SJSA1 (cell line): ENCODE results near the gene CLIP2. TPM values are rescaled to one million over a fixed set of nuclear protein-coding genes. Genes with fewer than 3 reads are reported as not detected.
"Not testable (repeated sequence)": the region's sequence is repeated elsewhere in the genome, so short reads cannot be mapped to it uniquely, and the experiment has no call there.

Experiments used
- DNase-seq, 2 experiments: peaks; one replicate each; pipeline ENCODE4 v3.0.0-alpha.2; 2015 to 2020; ENCODE audit warnings: low spot score in 2 of 2, low read depth in 1 of 2
- H3K27ac ChIP-seq: fragments of 250-450 bp; sonication (Bioruptor Pico); 2 replicates; pipeline ENCODE4 v1.5.1; 2020; ENCODE audit warnings: mild to moderate bottlenecking, moderate library complexity
- H3K27me3 ChIP-seq: fragments of 250-450 bp; sonication (Bioruptor Pico); replicated peaks from 2 replicates; pipeline ENCODE4 v1.5.1; 2020; ENCODE audit warnings: mild to moderate bottlenecking, moderate library complexity
- H3K36me3 ChIP-seq: fragments of 250-450 bp; sonication (Bioruptor Pico); 2 replicates; pipeline ENCODE4 v1.5.1; 2020; ENCODE audit warnings: mild to moderate bottlenecking
- H3K4me1 ChIP-seq: fragments of 250-450 bp; sonication (Bioruptor Pico); replicated peaks from 2 replicates; pipeline ENCODE4 v1.6.1; 2021; ENCODE audit warnings: mild to moderate bottlenecking
- H3K4me3 ChIP-seq: fragments of 250-450 bp; sonication (Bioruptor Pico); 2 replicates; pipeline ENCODE4 v1.5.1; 2020; ENCODE audit warnings: mild to moderate bottlenecking
- H3K9me3 ChIP-seq: fragments of 250-450 bp; sonication (Bioruptor Pico); replicated peaks from 2 replicates; pipeline ENCODE4 v1.5.1; 2020; ENCODE audit warnings: mild to moderate bottlenecking
- total RNA-seq: library from RNA; depleted of rRNA; stranded (reverse); fragments of >200 nt; shearing (Covaris generic); gene quantifications from 2 replicates; pipeline ENCODE4 v1.2.3, GENCODE V29; 2014

The CLIP2 gene
- total RNA-seq, 1 experiment from 2014 or later = 18.3 TPM

DNA sequence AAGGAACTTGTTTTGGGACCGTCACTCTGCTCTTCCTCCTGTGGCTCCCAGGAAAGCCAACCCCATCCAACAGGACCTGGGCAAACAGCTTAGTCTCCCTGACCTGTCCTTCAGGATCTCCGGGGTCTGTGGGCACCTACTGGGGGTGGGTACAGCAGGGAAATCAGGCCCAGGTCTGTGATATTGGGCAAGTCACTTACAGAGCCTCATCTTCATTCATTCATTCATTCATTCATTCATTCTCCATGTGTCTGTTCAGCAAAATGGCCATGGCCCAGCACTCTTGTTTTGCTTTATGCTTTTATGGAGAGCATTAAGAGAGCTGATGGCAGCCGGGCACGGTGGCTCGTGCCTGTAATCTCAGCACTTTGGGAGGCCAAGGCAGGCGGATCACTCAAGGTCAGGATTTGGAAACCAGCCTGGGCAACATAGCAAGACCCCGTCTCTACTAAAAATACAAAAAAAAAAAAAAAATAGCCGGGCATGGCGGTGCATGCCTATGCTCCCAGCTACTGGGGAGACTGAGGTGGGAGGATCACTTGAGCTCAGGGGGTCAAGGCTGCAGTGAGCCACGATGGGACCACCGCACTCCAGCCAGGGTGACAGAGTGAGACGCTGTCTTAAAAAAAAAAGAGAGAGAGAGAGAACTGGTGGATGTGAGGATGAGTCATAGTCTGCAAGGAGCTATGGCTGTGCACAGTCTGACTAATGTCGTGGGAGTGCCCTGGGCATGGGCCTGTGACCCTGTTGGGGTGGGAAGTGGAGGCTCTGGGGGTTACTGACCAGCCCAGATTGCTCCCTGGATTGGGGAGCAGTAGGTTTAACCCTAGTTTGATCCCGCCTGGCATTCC, 54.3 kb downstream of the CLIP2 start:
- peak overlapping the region; percentile 65 for H3K27ac ChIP-seq
- DNase-seq = peak; percentile 54 to 75

DNA sequence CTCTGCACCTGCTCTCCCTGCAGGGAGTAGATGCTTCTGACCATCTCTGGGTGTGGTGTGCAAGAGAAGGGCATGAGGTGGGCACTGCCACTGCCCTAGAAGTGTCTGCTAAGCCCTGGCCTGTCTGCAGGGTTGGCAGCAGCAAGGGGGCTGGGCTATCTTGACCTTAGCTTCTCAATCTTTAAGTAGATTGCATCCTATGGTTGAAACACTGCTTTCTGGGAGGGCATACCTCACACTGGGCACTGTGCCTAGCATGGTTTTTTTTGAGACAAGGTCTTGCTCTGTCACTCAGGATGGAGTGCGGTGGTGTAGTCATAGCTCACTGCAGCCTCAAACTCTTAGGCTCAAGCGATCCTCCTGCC, 54.9 kb downstream of the CLIP2 start:
- Histone ChIP-seq H3K27ac (peak overlapping the region; percentile 65), H3K36me3 (peaks cover 10% of the 10 kb centered on the region), H3K9me3 (no peaks in the 10 kb centered on the region), H3K4me1 (peaks cover 10% of the 10 kb centered on the region), H3K27me3 (no peaks in the 10 kb centered on the region), H3K4me3 (no peak overlapping the region)
- no peak for DNase-seq

More for the DNA sequence above, 54.3 kb downstream of the CLIP2 start:
- peaks cover 14% of the 10 kb centered on the region for H3K36me3 ChIP-seq
- H3K4me3 ChIP-seq = no peak overlapping the region
- H3K9me3 ChIP-seq = no peaks in the 10 kb centered on the region
- peaks cover 10% of the 10 kb centered on the region for H3K4me1 ChIP-seq
- no peaks in the 10 kb centered on the region for H3K27me3 ChIP-seq

DNA sequence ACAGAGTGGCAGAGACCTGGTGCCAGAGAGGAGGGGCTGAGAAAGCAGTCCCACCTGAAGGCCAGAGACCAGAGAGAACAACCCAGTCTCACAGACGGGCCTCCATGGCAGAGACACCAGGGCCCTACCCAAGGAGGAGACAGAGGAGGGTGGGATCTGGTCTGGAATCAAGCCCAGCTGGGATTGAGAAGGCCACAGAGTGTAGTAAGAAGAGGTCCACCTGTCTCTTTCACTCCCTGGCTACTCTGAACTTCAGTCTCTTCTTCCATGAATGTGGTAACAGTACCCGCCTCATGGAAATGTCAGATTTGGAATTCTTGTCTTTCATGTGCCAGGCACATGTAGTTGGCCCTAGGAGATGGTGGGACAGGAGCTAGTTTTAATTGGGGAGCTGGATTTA, 55.6 kb downstream of the CLIP2 start:
- no peak for DNase-seq
- Histone ChIP-seq H3K4me1 (peaks cover 10% of the 10 kb centered on the region), H3K4me3 (no peak overlapping the region), H3K36me3 (peaks cover 7% of the 10 kb centered on the region), H3K27me3 (no peaks in the 10 kb centered on the region), H3K27ac (no peak overlapping the region), H3K9me3 (no peaks in the 10 kb centered on the region)

DNA sequence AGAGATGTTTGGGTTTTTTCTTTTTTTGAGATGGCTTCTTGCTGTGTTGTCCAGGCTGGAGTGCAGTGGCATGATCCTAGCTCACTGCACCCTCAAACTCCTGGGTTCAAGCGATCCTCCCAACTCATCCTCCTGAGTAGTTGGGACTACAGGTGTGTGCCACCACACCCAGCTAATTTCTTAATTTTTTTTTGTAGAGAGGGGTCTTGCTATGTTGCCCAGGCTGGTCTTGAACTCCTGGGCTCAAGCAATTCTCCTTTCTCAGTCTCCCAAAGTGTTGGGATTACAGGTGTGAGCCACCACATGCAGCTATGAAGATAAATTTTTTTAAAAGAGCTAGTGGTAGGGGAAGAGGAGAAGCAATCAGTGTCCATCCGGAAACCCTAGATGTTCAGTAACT, 56.8 kb downstream of the CLIP2 start:
- H3K9me3 ChIP-seq = no peaks in the 10 kb centered on the region
- DNase-seq = no peak
- H3K27me3 ChIP-seq = no peaks in the 10 kb centered on the region
- no peak overlapping the region for H3K4me3 ChIP-seq
- H3K27ac ChIP-seq = no peak overlapping the region
- H3K4me1 ChIP-seq = peaks cover 10% of the 10 kb centered on the region
- peaks cover 7% of the 10 kb centered on the region for H3K36me3 ChIP-seq

DNA sequence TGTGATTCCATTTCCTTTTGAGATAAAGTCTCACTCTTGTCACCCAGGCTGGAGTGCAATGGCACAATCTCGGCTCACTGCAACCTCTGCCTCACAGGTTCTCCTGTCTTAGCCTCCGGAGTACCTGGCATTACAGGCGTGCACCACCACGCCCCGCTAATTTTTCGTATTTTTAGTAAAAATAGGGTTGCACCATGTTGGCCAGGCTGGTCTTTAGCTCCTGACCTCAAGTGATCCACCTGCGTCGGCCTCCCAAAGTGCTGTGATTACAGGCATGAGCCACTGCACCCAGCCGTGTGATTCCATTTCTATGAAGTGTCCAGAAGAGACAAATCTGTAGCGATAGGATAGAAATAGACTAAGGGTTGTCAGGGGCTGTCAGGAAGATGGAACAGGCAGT, 60.4 kb downstream of the CLIP2 start:
- no peaks in the 10 kb centered on the region for H3K9me3 ChIP-seq

DNA sequence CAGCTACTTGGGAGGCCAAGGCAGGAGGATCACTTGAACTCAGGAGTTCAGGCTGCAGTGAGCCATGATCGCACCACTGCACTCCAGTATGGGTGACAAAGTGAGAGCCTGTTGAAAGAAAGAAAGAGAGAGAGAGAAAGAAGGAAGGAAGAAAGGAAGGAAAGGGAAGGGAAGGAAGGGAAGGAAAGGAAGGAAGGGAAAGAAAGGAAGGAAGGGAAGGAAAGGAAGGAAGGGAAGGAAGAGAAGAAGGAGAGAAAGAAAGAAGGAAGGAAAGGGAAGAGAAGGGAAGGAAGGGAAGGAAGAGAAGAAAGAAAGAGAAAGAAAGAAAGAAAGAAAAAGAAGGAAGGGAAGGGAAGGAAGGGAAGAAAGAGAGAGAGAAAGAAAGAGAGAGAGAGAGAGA, 61.5 kb downstream of the CLIP2 start:
- H3K4me1 ChIP-seq = peaks cover 8% of the 10 kb centered on the region
- no peaks in the 10 kb centered on the region for H3K27me3 ChIP-seq
- H3K9me3 ChIP-seq = peaks cover 5% of the 10 kb centered on the region; the same call in 1 of the 2 replicates
- H3K36me3 ChIP-seq = peaks cover 6% of the 10 kb centered on the region
- no peak overlapping the region for H3K27ac ChIP-seq
- no peak for DNase-seq
- H3K4me3 ChIP-seq = no peak overlapping the region

More for the DNA sequence above, 60.4 kb downstream of the CLIP2 start:
- H3K27me3 ChIP-seq = no peaks in the 10 kb centered on the region
- DNase-seq = no peak
- no peaks in the 10 kb centered on the region; the same call in 1 of the 2 replicates for H3K36me3 ChIP-seq
- no peak overlapping the region for H3K4me3 ChIP-seq
- no peak overlapping the region for H3K27ac ChIP-seq
- H3K4me1 ChIP-seq = no peaks in the 10 kb centered on the region

DNA sequence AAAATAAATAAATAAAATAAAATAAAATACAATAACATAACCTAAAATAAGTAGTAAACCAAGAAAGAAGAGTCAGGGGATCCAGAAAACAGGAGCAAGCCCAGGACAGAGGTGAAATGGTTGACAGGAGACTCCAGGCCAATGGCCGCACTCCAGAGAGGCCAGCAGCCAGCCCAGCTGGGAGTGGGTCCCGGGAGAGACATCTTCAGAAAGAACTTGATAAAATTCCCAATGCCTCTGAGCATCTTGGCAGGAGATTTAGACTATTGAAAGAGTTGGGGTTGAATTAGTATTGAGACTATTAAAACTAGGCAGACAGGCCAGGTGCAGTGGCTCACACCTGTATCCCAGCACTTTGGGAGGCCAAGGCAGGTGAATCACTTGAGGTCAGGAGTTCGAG, 62.6 kb downstream of the CLIP2 start:
- Histone ChIP-seq H3K27me3 (no peaks in the 10 kb centered on the region), H3K27ac (no peak overlapping the region), H3K36me3 (peaks cover 16% of the 10 kb centered on the region), H3K4me3 (no peak overlapping the region), H3K9me3 (peaks cover 12% of the 10 kb centered on the region; the same call in 1 of the 2 replicates), H3K4me1 (peaks cover 8% of the 10 kb centered on the region)
- no peak for DNase-seq

DNA sequence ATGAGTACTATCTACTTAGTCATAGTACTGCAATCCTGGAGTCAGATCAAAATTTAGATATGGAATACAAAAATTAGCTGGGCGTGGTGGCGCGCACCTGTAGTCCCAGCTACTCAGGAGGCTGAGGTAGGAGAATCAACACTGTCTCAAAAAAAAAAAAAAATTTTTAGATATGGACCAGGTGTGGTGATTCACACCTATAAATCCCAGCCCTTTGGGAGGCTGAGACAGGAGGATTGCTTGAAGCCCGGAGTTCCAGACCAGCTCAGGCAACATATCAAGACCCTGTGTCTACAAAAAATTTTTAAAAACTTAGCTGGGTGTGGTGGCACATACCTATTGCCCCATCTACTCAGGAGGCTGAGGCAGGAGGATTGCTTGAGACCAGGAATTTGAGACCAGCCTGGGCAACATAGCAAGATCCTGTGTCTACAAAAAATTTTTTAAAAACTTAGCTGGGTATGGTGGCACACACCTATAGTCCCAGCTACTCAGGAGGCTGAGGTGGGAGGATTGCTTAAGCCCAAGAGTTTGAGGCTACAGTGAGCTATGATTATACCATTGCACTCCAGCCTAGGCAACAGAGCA, 63.4 kb downstream of the CLIP2 start:
- not testable (repeated sequence) for H3K4me3 ChIP-seq, H3K27me3 ChIP-seq, H3K27ac ChIP-seq, DNase-seq, H3K4me1 ChIP-seq
- H3K36me3 ChIP-seq = peaks cover 21% of the 10 kb centered on the region
- peaks cover 12% of the 10 kb centered on the region; the same call in 1 of the 2 replicates for H3K9me3 ChIP-seq

DNA sequence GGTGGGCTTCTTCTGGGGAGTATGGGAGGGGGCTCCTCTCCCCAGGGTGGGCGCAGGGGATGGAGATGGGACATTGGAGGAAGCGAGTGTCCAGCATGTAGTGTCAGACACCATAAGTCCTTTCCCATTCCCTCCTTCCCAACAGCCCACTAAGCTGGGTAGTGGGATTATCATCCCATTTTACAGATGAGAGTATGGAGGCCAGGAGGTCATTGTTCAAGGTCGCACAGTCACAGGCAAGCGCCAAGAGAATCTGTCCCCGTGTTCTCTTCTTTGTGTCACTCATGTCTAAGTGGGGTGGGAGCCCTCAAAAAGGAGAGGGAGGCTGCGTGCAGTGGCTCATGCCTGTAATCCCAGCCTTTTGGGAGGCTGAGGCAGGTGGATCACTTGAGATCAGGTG, 64.8 kb downstream of the CLIP2 start:
- Histone ChIP-seq H3K4me3 (no peak overlapping the region), H3K9me3 (peaks cover 12% of the 10 kb centered on the region; the same call in 1 of the 2 replicates), H3K27me3 (no peaks in the 10 kb centered on the region), H3K27ac (no peak overlapping the region), H3K4me1 (peaks cover 8% of the 10 kb centered on the region), H3K36me3 (peaks cover 26% of the 10 kb centered on the region)
- no peak for DNase-seq

DNA sequence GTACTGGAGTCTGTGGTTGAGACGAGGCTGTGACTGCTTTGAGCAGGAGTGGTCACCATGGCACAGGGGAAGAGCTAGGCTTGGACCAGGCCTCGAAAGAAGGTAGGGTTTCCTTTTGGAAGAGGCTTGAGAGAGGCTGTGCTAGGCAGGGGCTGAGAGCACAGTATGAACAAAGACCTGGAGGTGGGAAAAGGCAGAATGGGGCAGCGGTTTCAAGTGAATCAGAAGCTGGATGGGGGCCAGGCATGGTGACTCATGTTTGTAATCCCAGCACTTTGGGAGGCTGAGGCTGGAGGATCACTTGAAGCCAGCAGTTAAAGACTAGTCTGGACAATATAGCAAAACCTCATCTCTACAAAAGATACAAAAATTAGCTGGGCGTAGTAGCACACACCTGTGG, 65.9 kb downstream of the CLIP2 start:
- peaks cover 8% of the 10 kb centered on the region for H3K4me1 ChIP-seq
- H3K9me3 ChIP-seq = peaks cover 12% of the 10 kb centered on the region; the same call in 1 of the 2 replicates
- peak overlapping the region; percentile 27; the same call in 1 of the 2 replicates for H3K27ac ChIP-seq
- H3K36me3 ChIP-seq = peaks cover 30% of the 10 kb centered on the region
- peak; percentile 64 to 89 for DNase-seq
- no peaks in the 10 kb centered on the region for H3K27me3 ChIP-seq
- H3K4me3 ChIP-seq = no peak overlapping the region

DNA sequence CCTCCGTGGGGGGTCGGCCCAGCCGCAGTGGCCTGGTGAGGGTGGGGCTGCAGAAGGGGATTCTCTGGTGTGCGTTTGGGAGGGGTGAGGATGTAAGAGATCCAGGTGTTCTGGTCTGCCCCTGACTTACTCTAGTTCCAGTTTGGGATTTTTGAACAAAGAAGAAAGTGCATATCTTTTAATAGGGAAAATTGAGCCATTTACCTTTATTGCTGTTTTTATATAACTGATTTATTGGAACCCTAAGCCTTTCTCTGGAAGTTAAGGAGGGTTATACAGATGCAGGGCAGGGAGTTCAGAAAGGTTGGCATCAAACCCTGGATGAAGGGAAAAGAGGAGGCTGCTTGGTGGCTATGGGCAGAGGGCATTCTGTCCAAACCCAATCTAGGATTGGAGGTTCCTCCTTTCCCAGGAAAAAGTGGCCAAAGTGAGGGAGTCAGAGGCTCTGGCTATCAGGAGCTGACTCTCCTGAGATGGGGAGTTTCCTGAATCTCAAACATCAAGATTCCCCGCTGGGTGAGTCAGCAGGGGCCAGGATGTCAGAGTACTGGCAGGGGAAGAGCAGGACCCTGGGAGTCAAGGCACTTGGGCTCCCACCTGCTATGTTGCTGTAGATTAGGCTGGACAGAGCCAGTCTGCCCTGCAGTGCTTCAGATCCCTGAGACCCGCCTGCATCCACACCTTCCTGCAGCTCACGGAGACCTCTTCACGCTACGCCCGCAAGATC, 67.5 kb downstream of the CLIP2 start:
- H3K27me3 ChIP-seq = no peaks in the 10 kb centered on the region
- H3K4me1 ChIP-seq = peaks cover 8% of the 10 kb centered on the region
- H3K36me3 ChIP-seq = peaks cover 34% of the 10 kb centered on the region
- H3K4me3 ChIP-seq = no peak overlapping the region
- peaks cover 12% of the 10 kb centered on the region; the same call in 1 of the 2 replicates for H3K9me3 ChIP-seq
- no peak overlapping the region for H3K27ac ChIP-seq
- DNase-seq = no peak

DNA sequence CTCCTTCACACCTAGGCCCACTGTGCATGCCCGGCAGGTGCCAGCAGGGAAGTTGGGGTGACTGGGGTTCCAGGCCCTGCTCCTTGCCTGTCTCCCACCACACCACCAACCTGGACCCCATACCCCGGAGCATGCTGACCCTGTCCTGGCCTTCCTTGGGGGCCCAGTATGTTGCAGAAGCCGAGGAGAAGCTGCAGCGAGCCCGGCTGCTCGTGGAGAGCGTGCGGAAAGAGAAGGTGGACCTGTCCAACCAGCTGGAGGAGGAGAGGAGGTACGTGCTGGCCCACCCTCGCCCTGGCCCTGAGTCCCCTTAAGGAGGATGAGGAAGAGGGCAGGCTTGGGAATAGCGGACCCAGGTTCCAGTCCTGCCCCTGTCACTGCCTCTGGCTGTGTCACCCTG, 70.8 kb downstream of the CLIP2 start:
- H3K4me1 ChIP-seq = peaks cover 5% of the 10 kb centered on the region
- no peak for DNase-seq
- no peak overlapping the region for H3K4me3 ChIP-seq
- H3K36me3 ChIP-seq = peaks cover 41% of the 10 kb centered on the region
- no peaks in the 10 kb centered on the region for H3K27me3 ChIP-seq
- no peak overlapping the region for H3K27ac ChIP-seq
- H3K9me3 ChIP-seq = peaks cover 12% of the 10 kb centered on the region; the same call in 1 of the 2 replicates

DNA sequence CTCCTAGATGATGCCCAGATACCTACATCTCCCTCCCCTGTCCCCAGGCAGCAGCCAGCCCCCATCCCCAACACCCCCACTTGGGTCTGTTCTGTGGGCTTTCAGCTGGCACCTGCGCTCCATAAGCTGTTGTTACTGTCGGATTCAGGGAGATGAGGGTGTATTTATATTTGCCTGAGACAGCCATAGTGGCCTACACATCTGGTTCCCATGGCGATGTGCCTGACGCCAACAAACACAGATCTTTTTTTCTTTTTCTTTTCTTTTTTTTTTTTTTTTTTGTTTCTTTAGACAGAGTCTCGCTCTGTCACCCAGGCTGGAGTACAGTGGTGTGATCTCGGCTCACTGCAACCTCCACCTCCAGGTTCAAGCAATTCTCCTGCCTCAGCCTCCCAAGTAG, 73.1 kb downstream of the CLIP2 start:
- peaks cover 24% of the 10 kb centered on the region for H3K36me3 ChIP-seq
- no peak for DNase-seq

DNA sequence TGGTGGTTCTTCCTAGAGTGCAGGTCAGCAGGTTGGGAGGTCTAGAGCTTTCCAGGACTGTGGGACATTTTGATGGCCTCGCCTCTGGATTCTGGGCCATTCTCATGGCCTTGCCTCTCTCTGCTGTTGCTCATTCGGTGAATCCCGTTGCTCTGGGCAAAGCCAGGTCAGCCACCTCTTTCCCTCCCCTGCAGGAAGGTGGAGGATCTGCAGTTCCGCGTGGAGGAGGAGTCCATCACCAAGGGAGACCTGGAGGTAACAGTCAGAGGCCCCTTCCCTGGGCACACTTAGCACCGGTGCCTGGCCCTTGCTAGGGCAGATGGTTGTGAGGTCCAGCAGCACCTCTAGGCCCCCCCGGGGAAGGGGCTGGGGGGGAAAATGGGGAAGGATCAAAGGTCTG, 74.9 kb downstream of the CLIP2 start:
- H3K4me3 ChIP-seq = no peak overlapping the region
- H3K27me3 ChIP-seq = no peaks in the 10 kb centered on the region
- no peaks in the 10 kb centered on the region for H3K9me3 ChIP-seq
- no peak for DNase-seq
- peaks cover 19% of the 10 kb centered on the region for H3K36me3 ChIP-seq
- H3K27ac ChIP-seq = no peak overlapping the region
- H3K4me1 ChIP-seq = no peaks in the 10 kb centered on the region; the same call in 1 of the 2 replicates

More for the DNA sequence above, 73.1 kb downstream of the CLIP2 start:
- no peaks in the 10 kb centered on the region for H3K9me3 ChIP-seq
- no peaks in the 10 kb centered on the region; the same call in 1 of the 2 replicates for H3K4me1 ChIP-seq
- H3K27me3 ChIP-seq = no peaks in the 10 kb centered on the region
- no peak overlapping the region for H3K4me3 ChIP-seq
- H3K27ac ChIP-seq = no peak overlapping the region
